HFFc6 (cell line): ENCODE measurements around the gene NUP62. TPM values are rescaled to one million over a fixed set of nuclear protein-coding genes. Genes with fewer than 3 reads are reported as not detected.

Experiments
- DNase-seq: peaks from one replicate; pipeline ENCODE4 v3.0.0-alpha.2; 2018
- H3K27ac Mint-ChIP-seq: 2 replicates; pipeline ENCODE4 v1.8.0; 2020; ENCODE audit warnings: mild to moderate bottlenecking, mixed read lengths
- H3K27me3 Mint-ChIP-seq: 2 replicates; pipeline ENCODE4 v1.8.0; 2021; ENCODE audit warnings: mild to moderate bottlenecking, moderate library complexity, mixed read lengths; ENCODE audit not compliant: insufficient read depth
- H3K36me3 Mint-ChIP-seq: 2 replicates; pipeline ENCODE4 v1.8.0; 2021; ENCODE audit warnings: low read depth, mixed read lengths
- H3K4me1 Mint-ChIP-seq: 2 replicates; pipeline ENCODE4 v1.8.0; 2020; ENCODE audit warnings: low read depth, mixed read lengths
- H3K4me3 Mint-ChIP-seq: 2 replicates; pipeline ENCODE4 v1.8.0; 2020; ENCODE audit warnings: mild to moderate bottlenecking, moderate library complexity, mixed read lengths
- H3K9me3 Mint-ChIP-seq: 2 replicates; pipeline ENCODE4 v1.8.0; 2020; ENCODE audit warnings: mild to moderate bottlenecking, mixed read lengths
- total RNA-seq, 6 experiments: library from RNA; stranded (reverse); fragmentation: NEBNext Ultra II Directional; extraction: Animal tissue kit (Norgen Biotek cat#: 25700); gene quantifications; 2 replicates in 1 of 6; 3 replicates in 5 of 6; pipeline ENCODE4 v1.2.3, GENCODE V29; 2021
- TF ChIP-seq, protein P1 (sequence below): fragments of 200-600 bp; sonication (generic); IDR thresholded peaks from 2 replicates; pipeline ENCODE4 v1.5.0; 2021; ENCODE audit warnings: antibody characterized with exemption, mild to moderate bottlenecking

Gene NUP62
- total RNA-seq, 6 experiments from 2014 or later = 50.9 to 78.3 (median 68.3) TPM

DNA sequence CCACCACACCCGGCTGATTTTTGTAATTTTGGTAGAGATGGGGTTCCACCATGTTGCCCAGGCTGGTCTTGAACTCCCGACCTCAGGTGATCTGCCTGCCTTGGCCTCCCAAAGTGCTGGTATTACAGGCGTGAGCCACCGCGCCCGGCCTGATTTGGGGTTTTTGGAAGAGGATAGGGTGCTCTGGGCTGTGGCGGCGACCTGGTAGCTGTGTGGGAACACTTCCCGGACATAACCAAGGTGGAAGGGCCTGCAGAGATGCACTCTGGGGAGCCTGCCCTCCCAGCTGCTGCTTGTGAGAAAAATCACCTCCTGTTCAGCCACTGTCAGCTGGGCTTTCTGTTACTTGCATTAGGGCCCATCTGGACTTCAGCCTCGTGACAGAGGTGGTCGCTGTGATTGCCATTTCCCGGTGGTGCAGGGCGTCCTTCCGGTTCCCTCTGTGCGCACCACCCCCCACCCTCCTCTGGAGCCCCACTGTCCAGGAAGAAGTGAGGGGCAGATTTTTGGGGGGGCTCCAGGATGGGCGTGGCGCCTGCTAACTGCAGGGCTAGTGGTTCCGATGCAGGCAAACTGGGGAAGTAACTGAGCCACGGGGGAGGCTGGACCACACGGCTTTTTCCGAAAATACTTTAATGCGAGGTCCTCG lies 40.1 kb downstream of the NUP62 start:
- Mint-ChIP-seq H3K4me3 (no peak overlapping the region), H3K4me1 (no peaks in the 10 kb centered on the region), H3K9me3 (no peaks in the 10 kb centered on the region), H3K27ac (no peak overlapping the region), H3K27me3 (peaks cover 7% of the 10 kb centered on the region), H3K36me3 (no peaks in the 10 kb centered on the region; the same call in 1 of the 2 replicates)
- no peak for DNase-seq
- TF ChIP-seq, protein P1, sequence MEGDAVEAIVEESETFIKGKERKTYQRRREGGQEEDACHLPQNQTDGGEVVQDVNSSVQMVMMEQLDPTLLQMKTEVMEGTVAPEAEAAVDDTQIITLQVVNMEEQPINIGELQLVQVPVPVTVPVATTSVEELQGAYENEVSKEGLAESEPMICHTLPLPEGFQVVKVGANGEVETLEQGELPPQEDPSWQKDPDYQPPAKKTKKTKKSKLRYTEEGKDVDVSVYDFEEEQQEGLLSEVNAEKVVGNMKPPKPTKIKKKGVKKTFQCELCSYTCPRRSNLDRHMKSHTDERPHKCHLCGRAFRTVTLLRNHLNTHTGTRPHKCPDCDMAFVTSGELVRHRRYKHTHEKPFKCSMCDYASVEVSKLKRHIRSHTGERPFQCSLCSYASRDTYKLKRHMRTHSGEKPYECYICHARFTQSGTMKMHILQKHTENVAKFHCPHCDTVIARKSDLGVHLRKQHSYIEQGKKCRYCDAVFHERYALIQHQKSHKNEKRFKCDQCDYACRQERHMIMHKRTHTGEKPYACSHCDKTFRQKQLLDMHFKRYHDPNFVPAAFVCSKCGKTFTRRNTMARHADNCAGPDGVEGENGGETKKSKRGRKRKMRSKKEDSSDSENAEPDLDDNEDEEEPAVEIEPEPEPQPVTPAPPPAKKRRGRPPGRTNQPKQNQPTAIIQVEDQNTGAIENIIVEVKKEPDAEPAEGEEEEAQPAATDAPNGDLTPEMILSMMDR = no peak

DNA sequence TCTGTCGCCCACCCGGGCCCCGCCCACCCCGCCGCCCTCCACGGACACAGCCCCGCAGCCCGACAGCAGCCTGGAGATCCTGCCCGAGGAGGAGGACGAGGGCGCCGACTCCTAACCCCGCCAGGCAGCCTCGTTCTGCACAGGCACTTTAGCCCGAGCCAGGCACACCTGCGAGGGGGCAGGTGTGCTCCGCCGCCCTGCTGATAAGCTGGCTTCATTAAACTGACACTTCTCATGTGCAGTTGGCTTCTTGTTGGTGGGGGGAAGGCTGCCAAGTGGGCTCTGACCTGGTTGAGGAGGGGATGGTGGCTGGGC lies 40.8 kb downstream of the NUP62 start:
- no peak for DNase-seq
- no peak overlapping the region for H3K27ac Mint-ChIP-seq
- H3K4me3 Mint-ChIP-seq = no peak overlapping the region
- H3K4me1 Mint-ChIP-seq = no peaks in the 10 kb centered on the region
- TF ChIP-seq, protein P1 = no peak
- peaks cover 1% of the 10 kb centered on the region; the same call in 1 of the 2 replicates for H3K36me3 Mint-ChIP-seq
- peaks cover 7% of the 10 kb centered on the region for H3K27me3 Mint-ChIP-seq
- H3K9me3 Mint-ChIP-seq = no peaks in the 10 kb centered on the region

DNA sequence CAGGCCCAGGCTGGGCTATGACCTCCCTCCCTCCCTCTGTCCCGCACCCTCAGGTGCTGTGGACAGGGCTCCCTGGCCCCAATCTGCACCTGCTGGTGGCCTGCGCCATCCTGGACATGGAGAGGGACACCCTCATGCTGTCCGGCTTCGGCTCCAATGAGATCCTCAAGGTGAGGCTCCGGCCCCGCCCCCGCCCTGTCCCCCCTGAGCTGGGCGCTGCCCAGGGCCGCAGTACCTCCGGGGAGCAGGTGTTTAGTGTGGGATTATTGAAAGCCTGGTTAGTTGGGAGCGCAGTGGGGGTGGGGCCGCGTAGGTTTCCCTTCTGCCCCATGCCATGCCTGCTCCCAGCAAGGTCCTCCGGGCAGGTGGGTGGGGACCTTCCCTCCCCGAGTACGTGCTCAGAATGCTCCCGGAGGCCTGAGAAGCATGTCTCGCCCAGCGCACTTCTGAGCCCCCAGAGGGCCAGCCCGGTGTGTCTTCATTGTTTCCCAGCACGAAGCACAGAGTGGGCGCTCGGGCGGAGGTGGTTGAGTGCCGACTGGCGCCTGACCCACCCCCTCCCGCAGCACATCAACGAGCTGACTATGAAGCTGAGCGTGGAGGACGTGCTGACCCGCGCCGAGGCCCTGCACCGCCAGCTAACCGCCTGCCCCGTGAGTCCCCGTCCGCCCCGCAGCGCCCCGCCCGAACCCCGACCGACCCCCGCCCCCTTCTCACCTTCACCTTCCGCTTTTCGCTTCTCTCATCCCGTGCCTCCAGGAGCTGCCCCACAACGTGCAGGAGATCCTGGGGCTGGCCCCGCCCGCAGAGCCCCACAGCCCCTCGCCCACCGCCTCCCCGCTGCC lies 41.4 kb downstream of the NUP62 start:
- no peak for DNase-seq
- Mint-ChIP-seq H3K9me3 (no peaks in the 10 kb centered on the region), H3K27ac (no peak overlapping the region), H3K27me3 (peaks cover 7% of the 10 kb centered on the region), H3K4me3 (no peak overlapping the region), H3K36me3 (peaks cover 7% of the 10 kb centered on the region; the same call in 1 of the 2 replicates), H3K4me1 (no peaks in the 10 kb centered on the region)
- TF ChIP-seq, protein P1 = no peak

DNA sequence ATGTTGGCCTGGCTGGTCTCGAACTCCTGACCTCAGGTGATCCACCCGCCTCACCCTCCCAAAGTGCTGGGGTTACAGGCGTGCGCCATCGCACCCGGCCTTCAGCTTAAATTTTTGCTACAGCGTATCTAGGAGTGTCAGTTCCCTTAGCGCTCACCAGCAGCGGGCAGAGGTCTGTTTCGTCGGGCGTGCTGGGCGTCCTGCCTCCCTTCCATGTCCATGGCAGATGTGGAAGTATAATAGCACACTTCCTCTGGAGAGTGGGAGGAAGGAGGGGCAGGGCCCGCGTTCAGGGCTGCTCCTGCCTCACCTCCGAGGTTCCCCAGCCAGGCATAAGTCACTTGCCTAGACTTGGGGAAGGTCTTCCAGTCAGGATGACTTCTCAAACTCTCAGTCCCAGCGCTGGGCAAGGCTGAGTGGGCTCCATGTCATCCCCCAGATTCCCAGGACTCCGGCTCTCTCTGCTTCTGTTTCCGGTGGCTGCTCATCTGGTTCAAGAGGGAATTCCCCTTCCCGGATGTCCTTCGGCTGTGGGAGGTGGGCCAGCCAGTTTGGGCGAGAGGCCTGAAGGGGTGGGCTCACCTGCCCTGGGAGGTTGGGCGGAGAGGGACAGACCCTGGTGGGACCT lies 42.2 kb downstream of the NUP62 start:
- TF ChIP-seq, protein P1 = no peak
- H3K9me3 Mint-ChIP-seq = no peaks in the 10 kb centered on the region
- H3K4me1 Mint-ChIP-seq = no peaks in the 10 kb centered on the region
- DNase-seq = no peak
- peaks cover 11% of the 10 kb centered on the region for H3K36me3 Mint-ChIP-seq
- H3K27me3 Mint-ChIP-seq = peaks cover 7% of the 10 kb centered on the region; the same call in 1 of the 2 replicates
- no peak overlapping the region for H3K27ac Mint-ChIP-seq
- no peak overlapping the region for H3K4me3 Mint-ChIP-seq

DNA sequence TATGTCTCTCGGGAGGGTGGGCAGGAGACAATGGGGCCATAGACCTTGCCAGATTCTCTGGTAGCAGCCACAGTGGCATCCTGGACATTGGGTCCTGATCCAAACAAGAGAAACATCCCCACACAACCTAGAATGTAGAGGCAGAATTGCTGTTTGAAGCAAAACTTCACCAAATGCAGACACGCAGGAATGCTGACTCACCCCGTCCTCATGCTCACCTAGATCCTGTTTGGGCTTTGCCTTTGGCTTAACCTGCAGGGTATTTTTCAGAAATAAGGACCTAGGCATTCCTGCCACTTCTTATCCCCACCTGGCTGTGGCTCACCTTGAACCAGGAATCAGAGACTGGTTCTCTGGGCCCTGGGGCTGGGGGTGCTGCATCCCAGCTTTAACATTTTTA lies 44.5 kb downstream of the NUP62 start:
- Mint-ChIP-seq H3K27ac (no peak overlapping the region), H3K4me3 (no peak overlapping the region), H3K9me3 (no peaks in the 10 kb centered on the region), H3K27me3 (peaks cover 2% of the 10 kb centered on the region; the same call in 1 of the 2 replicates), H3K4me1 (no peaks in the 10 kb centered on the region), H3K36me3 (peaks cover 19% of the 10 kb centered on the region)
- TF ChIP-seq, protein P1 = no peak
- DNase-seq = no peak
